HCT116 (cell line): ENCODE results near the gene LACTBL1. TPM values are rescaled to one million over a fixed set of nuclear protein-coding genes. Genes with fewer than 3 reads are reported as not detected.

ENCODE experiments used
- ATAC-seq: fragments of 200-7000 bp; cut with Tn5 transposase; 2 replicates; pipeline ENCODE4 v1.9.1; 2020; ENCODE audit warnings: mild to moderate bottlenecking, moderate library complexity
- BruUV-seq: library from RNA; stranded (reverse); fragments of 400-500 nt; replicated peaks from 2 replicates; lab custom pipeline; 2021; lab: Mats Ljungman, UMichigan
- CTCF ChIA-PET: fragments of 300-600 bp; sonication (Branson Sonifier 250); formaldehyde crosslinking; loops from one replicate; lab custom pipeline; 2021; ENCODE audit warnings: antibody characterized with exemption; lab: Charles Lee
- POLR2A ChIA-PET: fragments of 300-600, 350-600 bp; sonication (Branson Sonifier 250); formaldehyde crosslinking; loops from one replicate; lab custom pipeline; 2021; ENCODE audit warnings: antibody characterized with exemption; lab: Charles Lee
- RAD21 ChIA-PET, 2 experiments: fragments of 300-600 bp; sonication (Branson Sonifier 250); formaldehyde crosslinking; loops; one replicate each; lab custom pipeline; 2023; ENCODE audit warnings: low total read pairs in 2 of 2; ENCODE audit not compliant: uncharacterized antibody in 2 of 2, unreplicated experiment in 2 of 2, low non-redundant PET in 1 of 2; lab: Charles Lee
- DNase-seq: peaks from one replicate; pipeline ENCODE4 v3.0.0-alpha.2; 2010; ENCODE audit warnings: low read depth, low spot score
- H2AFZ ChIP-seq: fragments of 200-600 bp; shearing (Covaris generic), sonication (generic); 2 replicates; pipeline ENCODE4 v1.6.1; 2017; ENCODE audit warnings: low read depth, mixed run types, mixed read lengths, antibody characterized with exemption, low read length; ENCODE audit not compliant: poor library complexity, severe bottlenecking
- H3K27ac ChIP-seq: 2 replicates; pipeline ENCODE4 v1.5.1; 2012; ENCODE audit warnings: low read depth, low read length
- H3K27me3 ChIP-seq: fragments of 200-600 bp; sonication (generic); 2 replicates; pipeline ENCODE4 v1.6.1; 2016; ENCODE audit warnings: mixed run types, low read length, mixed read lengths; ENCODE audit not compliant: insufficient read depth
- H3K36me3 ChIP-seq, 2 experiments: fragments of 200-500 bp in 1 of 2; fragments of 200-600 bp in 1 of 2; sonication (Bioruptor generic) in 1 of 2; sonication (generic) in 1 of 2; 2 replicates each; pipeline versions ENCODE4 v1.5.1 to v1.6.1; 2014 to 2016; ENCODE audit warnings: low read length in 2 of 2, inconsistent platforms in 1 of 2, mixed read lengths in 1 of 2, mixed run types in 1 of 2; ENCODE audit not compliant: insufficient read depth in 2 of 2, control insufficient read depth in 1 of 2
- H3K4me1 ChIP-seq, 2 experiments: fragments of 200-600 bp in 1 of 2; sonication (generic) in 1 of 2; 2 replicates each; pipeline versions ENCODE4 v1.5.1 to v1.6.1; 2012 to 2017; ENCODE audit warnings: low read length in 2 of 2, inconsistent platforms in 1 of 2, mild to moderate bottlenecking in 1 of 2, mixed read lengths in 1 of 2, mixed run types in 1 of 2, moderate library complexity in 1 of 2; ENCODE audit not compliant: insufficient read depth in 2 of 2, control insufficient read depth in 1 of 2
- H3K4me2 ChIP-seq: fragments of 200-600 bp; sonication (generic); 2 replicates; pipeline ENCODE4 v1.6.1; 2017; ENCODE audit warnings: mixed run types, low read length, mixed read lengths
- H3K4me3 ChIP-seq, 2 experiments: fragments of 200-600 bp in 1 of 2; sonication (generic) in 1 of 2; replicated peaks in 1 of 2; 2 replicates each; pipeline ENCODE4 v1.5.1; 2011 to 2016; ENCODE audit warnings: low read length in 2 of 2, control low read depth in 1 of 2, low read depth in 1 of 2, mild to moderate bottlenecking in 1 of 2, mixed read lengths in 1 of 2, mixed run types in 1 of 2
- H3K79me2 ChIP-seq: fragments of 200-600 bp; sonication (generic); 2 replicates; pipeline ENCODE4 v1.6.1; 2017; ENCODE audit warnings: mild to moderate bottlenecking, mixed run types, low read length, moderate library complexity, mixed read lengths; ENCODE audit not compliant: insufficient read depth
- H3K9ac ChIP-seq: fragments of 200-600 bp; sonication (generic); 2 replicates; pipeline ENCODE4 v1.6.1; 2016; ENCODE audit warnings: low read length, mixed read lengths
- H3K9me2 ChIP-seq: fragments of 200-600 bp; sonication (generic), shearing (Covaris generic); 2 replicates; pipeline ENCODE4 v1.6.1; 2017; ENCODE audit warnings: mixed run types, mild to moderate bottlenecking, moderate library complexity; ENCODE audit not compliant: insufficient read depth
- H3K9me3 ChIP-seq, 2 experiments: fragments of 200-500 bp in 1 of 2; fragments of 200-600 bp in 1 of 2; sonication (Bioruptor generic) in 1 of 2; sonication (generic) in 1 of 2; 2 replicates each; pipeline ENCODE4 v1.6.1; 2014 to 2017; ENCODE audit warnings: low read length in 2 of 2, mixed read lengths in 2 of 2, inconsistent platforms in 1 of 2, low read depth in 1 of 2, mild to moderate bottlenecking in 1 of 2, mixed run types in 1 of 2, moderate library complexity in 1 of 2; ENCODE audit not compliant: control insufficient read depth in 1 of 2, insufficient read depth in 1 of 2
- H4K20me1 ChIP-seq: fragments of 200-600 bp; sonication (generic), shearing (Covaris generic); 2 replicates; pipeline ENCODE4 v1.6.1; 2017; ENCODE audit warnings: mixed run types, mild to moderate bottlenecking, moderate library complexity; ENCODE audit not compliant: insufficient read depth
- EGR1 ChIP-seq: IDR thresholded peaks from 2 replicates; pipeline ENCODE4 v1.6.1; 2012; ENCODE audit warnings: low read depth
- ELF1 ChIP-seq: IDR thresholded peaks from 2 replicates; pipeline ENCODE4 v1.6.1; 2012; ENCODE audit warnings: low read depth, borderline replicate concordance
- EZH2 ChIP-seq: fragments of 200-600 bp; sonication (generic); IDR thresholded peaks from 2 replicates; pipeline ENCODE4 v1.6.1; 2017; ENCODE audit warnings: antibody characterized with exemption, mixed run types
- EZH2phosphoT487 ChIP-seq: fragments of 200-600 bp; IDR thresholded peaks from 2 replicates; pipeline ENCODE4 v1.6.1; 2018; ENCODE audit warnings: antibody characterized with exemption, borderline replicate concordance
- FOSL1 ChIP-seq: IDR thresholded peaks from 2 replicates; pipeline ENCODE4 v1.6.1; 2012; ENCODE audit warnings: low read depth
- JUND ChIP-seq: IDR thresholded peaks from 2 replicates; pipeline ENCODE4 v1.6.1; 2012
- SP1 ChIP-seq: IDR thresholded peaks from 2 replicates; pipeline ENCODE4 v1.6.1; 2012; ENCODE audit warnings: low read depth
- TCF7L2 ChIP-seq: IDR thresholded peaks from 2 replicates; pipeline ENCODE4 v1.7.0; 2011; ENCODE audit warnings: borderline replicate concordance, inconsistent platforms; ENCODE audit not compliant: insufficient read depth, insufficient read length; ENCODE audit errors: extremely low read depth
- YY1 ChIP-seq: IDR thresholded peaks from 2 replicates; pipeline ENCODE4 v1.6.1; 2011; ENCODE audit warnings: low read length, low read depth, moderate library complexity, mild to moderate bottlenecking; ENCODE audit not compliant: insufficient replicate concordance; ENCODE audit errors: extremely low read depth
- ZFX ChIP-seq: fragments of 450-650 bp; IDR thresholded peaks from 2 replicates; pipeline ENCODE4 v1.6.1; 2017
- ZNF274 ChIP-seq: fragments of 200-500 bp; sonication (Bioruptor generic); IDR thresholded peaks from 2 replicates; pipeline ENCODE4 v1.6.1; 2014; ENCODE audit warnings: mild to moderate bottlenecking, low read depth, low read length, inconsistent platforms
- intact Hi-C: fragments of 100-400 bp; cut with micrococcal nuclease; formaldehyde crosslinking; loops from 2 replicates; pipeline ENCODE4 v1.10.0; 2022
- total RNA-seq: library from RNA; stranded (reverse); gene quantifications from one replicate; pipeline ENCODE4 v1.2.1, GENCODE V29; 2021; ENCODE audit not compliant: unreplicated experiment
- TF ChIP-seq, protein P1 (sequence below): IDR thresholded peaks from 2 replicates; pipeline ENCODE4 v1.6.1; 2012

LACTBL1 gene
- total RNA-seq, 1 experiment from 2014 or later = not detected

GRCh38 chr1:22969304-22969709 lies 3.4 kb downstream of the LACTBL1 start (continued):
- TF ChIP-seq EZH2phosphoT487 (no peak), TCF7L2 (no peak), ZFX (no peak), JUND (no peak), EGR1 (no peak), ZNF274 (no peak), ELF1 (no peak), YY1 (no peak), FOSL1 (no peak), SP1 (no peak), EZH2 (no peak)

DNA sequence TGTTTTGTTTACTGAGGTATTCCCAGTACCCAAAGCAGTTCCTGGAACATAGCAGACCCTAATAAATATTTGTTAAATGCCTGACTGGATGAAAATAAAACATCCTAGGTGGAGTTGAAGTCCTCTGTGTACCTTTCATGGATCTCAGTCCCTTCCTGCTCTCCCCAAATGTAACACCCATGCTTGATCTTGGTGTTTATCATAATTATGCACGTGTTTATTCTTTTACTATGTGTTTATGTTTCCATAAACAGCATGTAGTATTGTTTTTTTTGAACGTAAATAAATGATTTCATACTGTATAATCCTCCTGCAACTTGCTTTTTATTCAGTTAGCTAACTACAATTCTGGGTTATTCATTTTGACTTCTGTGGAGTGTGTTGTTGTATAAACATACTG lies 4.8 kb downstream of the LACTBL1 start:
- ATAC-seq = no peak

More for the DNA sequence above, 4.8 kb downstream of the LACTBL1 start:
- Histone ChIP-seq H3K36me3 (no peaks in the 10 kb centered on the region), H3K4me2 (no peak overlapping the region), H4K20me1 (no peaks in the 10 kb centered on the region), H3K9me2 (no peaks in the 10 kb centered on the region), H3K79me2 (no peaks in the 10 kb centered on the region), H3K27ac (no peak overlapping the region), H3K4me3 (no peak overlapping the region), H3K9me3 (no peaks in the 10 kb centered on the region), H3K9ac (no peak overlapping the region), H2AFZ (no peak overlapping the region), H3K27me3 (peaks cover 6% of the 10 kb centered on the region; the same call in 1 of the 2 replicates), H3K4me1 (peaks cover 0 to 2% of the 10 kb centered on the region in 2 experiments; a peak in 1 of 4 replicates)
- POLR2A ChIA-PET = no interaction called here
- CTCF ChIA-PET = no interaction called here
- intact Hi-C loops = no loop called here
- no TSS peak for BruUV-seq
- no peak for TF ChIP-seq TCF7L2
- TF ChIP-seq, protein P1, sequence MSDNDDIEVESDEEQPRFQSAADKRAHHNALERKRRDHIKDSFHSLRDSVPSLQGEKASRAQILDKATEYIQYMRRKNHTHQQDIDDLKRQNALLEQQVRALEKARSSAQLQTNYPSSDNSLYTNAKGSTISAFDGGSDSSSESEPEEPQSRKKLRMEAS = no peak
- RAD21 ChIA-PET = no interaction called here
- DNase-seq = no peak
